NCI-H748 treated with DMSO at 0.1 percent for 48 hours (cell line): ENCODE measurements around the gene SUSD1.

ENCODE experiments used
- DNase-seq: peaks from one replicate; lab custom pipeline; 2025; lab: John Stamatoyannopoulos, UW

Gene SUSD1

GRCh38 chr9:112041536-112042243 lies 133.4 kb downstream of the SUSD1 start:
- no peak for DNase-seq

- no peak for DNase-seq
Measured at GRCh38 chr9:112041199-112041535, 133.9 kb downstream of the SUSD1 start.

- DNase-seq = no peak
Measured at GRCh38 chr9:112038017-112038408, 137.1 kb downstream of the SUSD1 start.

GRCh38 chr9:112037281-112038016 lies 137.6 kb downstream of the SUSD1 start:
- DNase-seq = no peak

- no peak for DNase-seq
Measured at GRCh38 chr9:112035166-112035826, 139.8 kb downstream of the SUSD1 start.

GRCh38 chr9:112034216-112034611 lies 140.9 kb downstream of the SUSD1 start:
- DNase-seq = no peak

GRCh38 chr9:112033237-112034215 lies 141.6 kb downstream of the SUSD1 start:
- DNase-seq = no peak

GRCh38 chr9:112032743-112033142 lies 142.4 kb downstream of the SUSD1 start:
- no peak for DNase-seq

- no peak for DNase-seq
Measured at GRCh38 chr9:112032009-112032408, 143.1 kb downstream of the SUSD1 start.

- no peak for DNase-seq
Measured at GRCh38 chr9:112031400-112031799, 143.7 kb downstream of the SUSD1 start.

GRCh38 chr9:112029921-112030444 lies 145.1 kb downstream of the SUSD1 start:
- no peak for DNase-seq

- no peak for DNase-seq
Measured at GRCh38 chr9:112028242-112029221, 146.6 kb downstream of the SUSD1 start.

- no peak for DNase-seq
Measured at GRCh38 chr9:112025850-112026249, 149.2 kb downstream of the SUSD1 start.

- no peak for DNase-seq
Measured at GRCh38 chr9:112021742-112022141, 153.4 kb downstream of the SUSD1 start.

GRCh38 chr9:112020680-112021596 lies 154.2 kb downstream of the SUSD1 start:
- no peak for DNase-seq

- DNase-seq = no peak
Measured at GRCh38 chr9:112017878-112018277, 157.2 kb downstream of the SUSD1 start.

GRCh38 chr9:112015736-112016135 lies 159.4 kb downstream of the SUSD1 start:
- no peak for DNase-seq

- DNase-seq = no peak
Measured at GRCh38 chr9:112015149-112015548, 159.9 kb downstream of the SUSD1 start.

- no peak for DNase-seq
Measured at GRCh38 chr9:112013266-112013665, 161.8 kb downstream of the SUSD1 start.
